Neutrophil (primary cell): ENCODE results near the gene TMEM151B.
A peak's percentile ranks its signal among the peaks of the same experiment; 100 is the strongest.

Experiments used
- H3K27ac ChIP-seq: fragments of 200-600 bp; sonication (generic); 2 replicates; pipeline ENCODE4 v1.5.1; 2016; ENCODE audit warnings: mild to moderate bottlenecking, moderate library complexity
- H3K27me3 ChIP-seq: fragments of 200-600 bp; sonication (generic); 2 replicates; pipeline ENCODE4 v1.6.0; 2016; ENCODE audit warnings: mild to moderate bottlenecking
- H3K36me3 ChIP-seq: fragments of 200-600 bp; sonication (generic); 2 replicates; pipeline ENCODE4 v1.5.1; 2017
- H3K4me1 ChIP-seq, 2 experiments: fragments of 200-600 bp in 1 of 2; sonication (generic) in 1 of 2; 1 replicate in 1 of 2; 2 replicates in 1 of 2; pipeline versions ENCODE4 v1.5.1 to v1.6.1; 2013 to 2016; ENCODE audit warnings: low read depth in 1 of 2, low read length in 1 of 2, mild to moderate bottlenecking in 1 of 2, moderate library complexity in 1 of 2; ENCODE audit not compliant: control insufficient read depth in 1 of 2, insufficient read depth in 1 of 2
- H3K4me3 ChIP-seq, 2 experiments: fragments of 200-600 bp in 1 of 2; sonication (generic) in 1 of 2; 1 replicate in 1 of 2; 2 replicates in 1 of 2; pipeline ENCODE4 v1.5.1; 2013 to 2016; ENCODE audit warnings: low read depth in 1 of 2, low read length in 1 of 2, mild to moderate bottlenecking in 1 of 2, moderate library complexity in 1 of 2
- H3K9me3 ChIP-seq: fragments of 200-600 bp; sonication (generic); 2 replicates; pipeline ENCODE4 v1.5.1; 2016
- CTCF ChIP-seq: fragments of 200-600 bp; sonication (generic); IDR thresholded peaks from 2 replicates; pipeline ENCODE4 v1.5.1; 2016; ENCODE audit warnings: antibody characterized with exemption

TMEM151B gene

GRCh38 chr6:44255871-44256774, 14.1 kb upstream of the TMEM151B start:
- Histone ChIP-seq H3K9me3 (no peaks in the 10 kb centered on the region), H3K4me1 (peaks cover 16 to 17% of the 10 kb centered on the region in 2 experiments), H3K27ac (peak overlapping the region; percentile 18), H3K27me3 (peaks cover 7% of the 10 kb centered on the region), H3K4me3 (peak overlapping the region; percentile 67 to 84), H3K36me3 (peaks cover 56% of the 10 kb centered on the region)
- no peak for TF ChIP-seq CTCF

GRCh38 chr6:44256775-44257024, 13.6 kb upstream of the TMEM151B start:
- H3K9me3 ChIP-seq, result no peaks in the 10 kb centered on the region
- H3K4me1 ChIP-seq, result peaks cover 16 to 17% of the 10 kb centered on the region in 2 experiments
- H3K4me3 ChIP-seq, result peak overlapping the region; percentile 67 to 84
- H3K27me3 ChIP-seq, result peaks cover 7% of the 10 kb centered on the region
- peaks cover 55% of the 10 kb centered on the region for H3K36me3 ChIP-seq
- no peak for TF ChIP-seq CTCF
- H3K27ac ChIP-seq, result peak overlapping the region; percentile 18

DNA sequence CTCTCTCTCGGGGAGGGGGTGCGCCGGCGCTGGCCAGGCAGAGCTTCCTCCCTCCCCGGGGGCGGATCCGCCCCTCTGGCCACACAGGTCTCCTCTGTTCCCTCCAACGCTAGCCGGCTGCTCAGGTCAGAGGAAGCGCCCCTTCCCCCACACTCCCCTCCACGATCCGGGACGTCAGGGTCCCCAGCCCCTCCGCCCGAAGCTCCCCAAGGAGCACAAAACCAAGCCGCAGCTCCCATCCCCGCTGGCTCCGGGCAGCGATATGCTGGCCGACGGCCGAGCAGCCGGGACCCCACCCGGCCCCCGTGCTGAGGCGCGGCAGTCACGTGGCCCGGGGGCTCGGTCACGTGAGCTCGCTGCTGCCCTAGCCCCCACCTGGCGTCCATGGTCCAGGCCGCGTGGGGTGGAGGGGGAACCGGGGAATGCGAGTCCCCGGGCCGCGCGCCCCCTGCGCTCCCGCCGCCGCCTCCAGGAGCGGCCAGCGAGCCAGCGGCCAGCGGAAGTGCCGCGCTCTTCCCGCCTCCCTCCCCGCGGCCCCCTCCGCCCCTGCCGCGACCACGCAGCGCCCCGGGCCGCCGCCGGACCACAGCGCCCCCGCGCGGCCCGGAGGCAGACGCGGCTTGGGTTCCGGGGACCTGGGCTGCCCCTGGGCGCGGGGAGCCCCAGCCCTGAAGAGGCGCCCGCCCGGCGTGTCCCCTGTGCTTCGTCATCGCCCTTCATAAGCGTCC, 13.1 kb upstream of the TMEM151B start, which contains the start of gene SLC35B2:
SLC35B2 (minus strand) TSS at position 504 of the 728 bp plus-strand sequence; CDS start at position 386, 118 bp downstream.
- Histone ChIP-seq H3K27ac (peak within 1 kb of the TSS; percentile 36), H3K9me3 (no peaks in the 10 kb centered on the region), H3K4me3 (peak within 1 kb of the TSS; percentile 67 to 84), H3K27me3 (peaks cover 7% of the 10 kb centered on the region), H3K36me3 (peaks cover 50% of the 10 kb centered on the region), H3K4me1 (peaks cover 17 to 18% of the 10 kb centered on the region in 2 experiments)
- TF ChIP-seq CTCF, result peak; percentile 68

GRCh38 chr6:44257753-44258324, 12.4 kb upstream of the TMEM151B start:
- TF ChIP-seq CTCF, result no peak
- Histone ChIP-seq H3K27me3 (peaks cover 7% of the 10 kb centered on the region), H3K36me3 (peaks cover 47% of the 10 kb centered on the region), H3K9me3 (no peaks in the 10 kb centered on the region), H3K4me3 (peak overlapping the region; percentile 67 to 84), H3K4me1 (peaks cover 23 to 25% of the 10 kb centered on the region in 2 experiments), H3K27ac (peak overlapping the region; percentile 36)

GRCh38 chr6:44258325-44258863, 11.9 kb upstream of the TMEM151B start:
- Histone ChIP-seq H3K4me1 (peaks cover 28 to 30% of the 10 kb centered on the region in 2 experiments), H3K4me3 (no peak overlapping the region), H3K27ac (no peak overlapping the region), H3K27me3 (peaks cover 7% of the 10 kb centered on the region), H3K36me3 (peaks cover 42% of the 10 kb centered on the region), H3K9me3 (no peaks in the 10 kb centered on the region)
- TF ChIP-seq CTCF, result no peak
